Trophoblast cell (in vitro differentiated cells and primary cell): Measurements from ENCODE around the gene OR52E4.

Experiments
- DNase-seq, 2 donors: peaks; one replicate each; pipeline ENCODE4 v3.0.0-alpha.2; 2016
- H2AFZ ChIP-seq: 2 replicates; pipeline ENCODE4 v1.6.1; 2013; ENCODE audit warnings: low read length, moderate library complexity, mild to moderate bottlenecking; ENCODE audit not compliant: insufficient read depth, poor library complexity
- H2AK5ac ChIP-seq: 2 replicates; pipeline ENCODE4 v1.6.1; 2013; ENCODE audit warnings: mild to moderate bottlenecking, low read length
- H2BK120ac ChIP-seq: 2 replicates; pipeline ENCODE4 v1.6.1; 2013; ENCODE audit warnings: low read length, mild to moderate bottlenecking, moderate library complexity; ENCODE audit not compliant: insufficient read depth, poor library complexity
- H2BK12ac ChIP-seq: 2 replicates; pipeline ENCODE4 v1.6.1; 2013; ENCODE audit warnings: mild to moderate bottlenecking, low read length, moderate library complexity
- H2BK5ac ChIP-seq: 2 replicates; pipeline ENCODE4 v1.6.1; 2013; ENCODE audit warnings: low read length, low read depth, moderate library complexity, mild to moderate bottlenecking; ENCODE audit not compliant: poor library complexity
- H3K14ac ChIP-seq: 2 replicates; pipeline ENCODE4 v1.6.1; 2013; ENCODE audit warnings: mild to moderate bottlenecking, low read length
- H3K18ac ChIP-seq: 2 replicates; pipeline ENCODE4 v1.6.1; 2013; ENCODE audit warnings: mild to moderate bottlenecking, low read length
- H3K23ac ChIP-seq: 2 replicates; pipeline ENCODE4 v1.6.1; 2013; ENCODE audit warnings: low read length
- H3K27ac ChIP-seq: 2 replicates; pipeline ENCODE4 v1.5.1; 2013; ENCODE audit warnings: low read depth, mild to moderate bottlenecking, inconsistent platforms, low read length, moderate library complexity
- H3K27me3 ChIP-seq: 2 replicates; pipeline ENCODE4 v1.6.1; 2013; ENCODE audit warnings: inconsistent platforms, mild to moderate bottlenecking, low read length, moderate library complexity; ENCODE audit not compliant: insufficient read depth
- H3K36me3 ChIP-seq, 2 experiments: 1 replicate in 1 of 2; 2 replicates in 1 of 2; pipeline ENCODE4 v1.6.1; 2013; ENCODE audit warnings: low read length in 2 of 2, mild to moderate bottlenecking in 2 of 2, moderate library complexity in 1 of 2; ENCODE audit not compliant: insufficient read depth in 2 of 2, control insufficient read depth in 1 of 2
- H3K4ac ChIP-seq: 2 replicates; pipeline ENCODE4 v1.6.1; 2013; ENCODE audit warnings: low read depth, mild to moderate bottlenecking, low read length, moderate library complexity
- H3K4me1 ChIP-seq, 2 experiments: 1 replicate in 1 of 2; 2 replicates in 1 of 2; pipeline ENCODE4 v1.6.1; 2013; ENCODE audit warnings: low read length in 2 of 2, mild to moderate bottlenecking in 2 of 2, moderate library complexity in 1 of 2; ENCODE audit not compliant: insufficient read depth in 2 of 2, control insufficient read depth in 1 of 2
- H3K4me2 ChIP-seq: 2 replicates; pipeline ENCODE4 v1.6.1; 2013; ENCODE audit warnings: inconsistent platforms, mild to moderate bottlenecking, low read length, moderate library complexity
- H3K4me3 ChIP-seq: 2 replicates; pipeline ENCODE4 v1.5.1; 2013; ENCODE audit warnings: mild to moderate bottlenecking, low read depth, low read length, inconsistent platforms
- H3K79me1 ChIP-seq: one replicate; pipeline ENCODE4 v1.6.1; 2013; ENCODE audit warnings: low read length
- H3K79me2 ChIP-seq: 2 replicates; pipeline ENCODE4 v1.6.1; 2013; ENCODE audit warnings: low read length, mild to moderate bottlenecking; ENCODE audit not compliant: control insufficient read depth, insufficient read depth, poor library complexity
- H3K9ac ChIP-seq: 2 replicates; pipeline ENCODE4 v1.6.1; 2013; ENCODE audit warnings: mild to moderate bottlenecking, low read length
- H3K9me3 ChIP-seq: 2 replicates; pipeline ENCODE4 v1.6.1; 2013; ENCODE audit warnings: low read depth, mild to moderate bottlenecking, control low read depth, inconsistent platforms, low read length; ENCODE audit not compliant: insufficient read depth
- H4K12ac ChIP-seq: 2 replicates; pipeline ENCODE4 v1.6.1; 2013; ENCODE audit warnings: low read depth, mild to moderate bottlenecking, low read length, moderate library complexity
- H4K8ac ChIP-seq: 2 replicates; pipeline ENCODE4 v1.6.1; 2013; ENCODE audit warnings: low read depth, mild to moderate bottlenecking, low read length, moderate library complexity
- H4K91ac ChIP-seq: one replicate; pipeline ENCODE4 v1.6.1; 2013; ENCODE audit warnings: low read depth, mild to moderate bottlenecking, low read length, moderate library complexity
- WGBS: extraction: QIAGEN DNeasy Blood & Tissue Kit; methylation state at CpG from one replicate; pipeline ENCODE4 v1.1.7; 2013; ENCODE audit warnings: missing lambda C conversion rate; ENCODE audit not compliant: insufficient read length, insufficient coverage; ENCODE audit errors: extremely low coverage; 5-methylcytosine and 5-hydroxymethylcytosine counted together

The OR52E4 gene

GRCh38 chr11:5930614-5931013, 50.2 kb downstream of the OR52E4 start:
- no peak overlapping the region for H3K4ac ChIP-seq
- no peak overlapping the region for H4K12ac ChIP-seq
- H2BK12ac ChIP-seq = no peak overlapping the region
- no peak overlapping the region for H2BK5ac ChIP-seq
- H3K27ac ChIP-seq = no peak overlapping the region
- H2AFZ ChIP-seq = no peak overlapping the region
- H3K4me1 ChIP-seq = no peaks in the 10 kb centered on the region
- DNase-seq = no peak
- H3K4me3 ChIP-seq = no peak overlapping the region
- no peak overlapping the region for H4K91ac ChIP-seq
- no peak overlapping the region for H3K9ac ChIP-seq
- H4K8ac ChIP-seq = no peak overlapping the region
- no CpG with 5 or more reads among the region's 19 CpGs for WGBS
- H2AK5ac ChIP-seq = no peak overlapping the region
- H3K79me1 ChIP-seq = no peaks in the 10 kb centered on the region
- no peak overlapping the region for H3K23ac ChIP-seq
- peaks cover 12% of the 10 kb centered on the region for H3K9me3 ChIP-seq
- H3K27me3 ChIP-seq = no peaks in the 10 kb centered on the region
- H3K4me2 ChIP-seq = no peak overlapping the region
- no peaks in the 10 kb centered on the region for H3K36me3 ChIP-seq
- no peak overlapping the region for H3K18ac ChIP-seq
- no peaks in the 10 kb centered on the region for H3K79me2 ChIP-seq
- no peak overlapping the region for H3K14ac ChIP-seq
- H2BK120ac ChIP-seq = no peak overlapping the region

- no peak overlapping the region for H3K23ac ChIP-seq
Measured at GRCh38 chr11:5931061-5931460, 50.6 kb downstream of the OR52E4 start.

GRCh38 chr11:5932671-5933070, 52.2 kb downstream of the OR52E4 start:
- Histone ChIP-seq H3K79me2 (no peaks in the 10 kb centered on the region), H3K9ac (no peak overlapping the region), H4K91ac (no peak overlapping the region), H2BK5ac (no peak overlapping the region), H3K4me3 (no peak overlapping the region), H2AK5ac (no peak overlapping the region), H4K8ac (no peak overlapping the region), H2AFZ (no peak overlapping the region), H2BK120ac (no peak overlapping the region), H3K27ac (no peak overlapping the region), H3K4ac (no peak overlapping the region), H2BK12ac (no peak overlapping the region), H3K4me1 (no peaks in the 10 kb centered on the region), H3K9me3 (peaks cover 17% of the 10 kb centered on the region), H3K18ac (no peak overlapping the region), H3K23ac (no peak overlapping the region), H3K4me2 (no peak overlapping the region), H3K27me3 (no peaks in the 10 kb centered on the region), H4K12ac (no peak overlapping the region), H3K36me3 (no peaks in the 10 kb centered on the region), H3K14ac (no peak overlapping the region), H3K79me1 (no peaks in the 10 kb centered on the region)
- no CpG with 5 or more reads among the region's 11 CpGs for WGBS
- no peak for DNase-seq

More at GRCh38 chr11:5931061-5931460, 50.6 kb downstream of the OR52E4 start:
- Histone ChIP-seq H2BK12ac (no peak overlapping the region), H3K79me1 (no peaks in the 10 kb centered on the region), H3K4me2 (no peak overlapping the region), H3K18ac (no peak overlapping the region), H2AFZ (no peak overlapping the region), H2AK5ac (no peak overlapping the region), H2BK5ac (no peak overlapping the region), H2BK120ac (no peak overlapping the region), H3K4ac (no peak overlapping the region), H3K9ac (no peak overlapping the region), H3K27me3 (no peaks in the 10 kb centered on the region), H4K91ac (no peak overlapping the region), H4K12ac (no peak overlapping the region), H3K4me1 (no peaks in the 10 kb centered on the region), H3K9me3 (peaks cover 12% of the 10 kb centered on the region), H3K4me3 (no peak overlapping the region), H3K14ac (no peak overlapping the region), H3K36me3 (no peaks in the 10 kb centered on the region), H3K27ac (no peak overlapping the region), H4K8ac (no peak overlapping the region), H3K79me2 (no peaks in the 10 kb centered on the region)
- no CpG with 5 or more reads among the region's 8 CpGs for WGBS
- DNase-seq = no peak

GRCh38 chr11:5933116-5933515, 52.7 kb downstream of the OR52E4 start:
- Histone ChIP-seq H3K9me3 (peaks cover 20% of the 10 kb centered on the region), H3K36me3 (no peaks in the 10 kb centered on the region), H3K14ac (no peak overlapping the region)

More at GRCh38 chr11:5933116-5933515, 52.7 kb downstream of the OR52E4 start:
- H2AK5ac ChIP-seq = no peak overlapping the region
- no peak overlapping the region for H2AFZ ChIP-seq
- H3K4me2 ChIP-seq = no peak overlapping the region
- no peak overlapping the region for H2BK5ac ChIP-seq
- no peak overlapping the region for H2BK120ac ChIP-seq
- no peak overlapping the region for H3K4ac ChIP-seq
- no peak overlapping the region for H3K9ac ChIP-seq
- H2BK12ac ChIP-seq = no peak overlapping the region
- H3K79me1 ChIP-seq = no peaks in the 10 kb centered on the region
- no peaks in the 10 kb centered on the region for H3K4me1 ChIP-seq
- no peak for DNase-seq
- WGBS = no CpG with 5 or more reads among the region's 10 CpGs
- no peak overlapping the region for H4K12ac ChIP-seq
- H3K4me3 ChIP-seq = no peak overlapping the region
- no peaks in the 10 kb centered on the region for H3K27me3 ChIP-seq
- H3K23ac ChIP-seq = no peak overlapping the region
- H3K79me2 ChIP-seq = no peaks in the 10 kb centered on the region
- H4K91ac ChIP-seq = no peak overlapping the region
- no peak overlapping the region for H4K8ac ChIP-seq
- H3K18ac ChIP-seq = no peak overlapping the region
- H3K27ac ChIP-seq = no peak overlapping the region
